IPS-20b (cell line): ENCODE measurements around the gene IL10RA.
"Not testable (repeated sequence)": the region's sequence is repeated elsewhere in the genome, so short reads cannot be mapped to it uniquely, and the experiment has no call there.

Experiments used
- H3K27ac ChIP-seq: one replicate; pipeline ENCODE4 v1.5.1; 2013; ENCODE audit warnings: low read length
- H3K27me3 ChIP-seq: 2 replicates; pipeline ENCODE4 v1.6.1; 2013; ENCODE audit warnings: mild to moderate bottlenecking, low read length, inconsistent platforms; ENCODE audit not compliant: insufficient read depth
- H3K36me3 ChIP-seq: 2 replicates; pipeline ENCODE4 v1.6.1; 2013; ENCODE audit warnings: low read depth, mild to moderate bottlenecking, inconsistent platforms, low read length, moderate library complexity; ENCODE audit not compliant: insufficient read depth
- H3K4me1 ChIP-seq: 2 replicates; pipeline ENCODE4 v1.6.1; 2013; ENCODE audit warnings: mild to moderate bottlenecking, control low read depth, inconsistent platforms, low read length, moderate library complexity; ENCODE audit not compliant: insufficient read depth
- H3K4me3 ChIP-seq: 2 replicates; pipeline ENCODE4 v1.5.1; 2013; ENCODE audit warnings: mild to moderate bottlenecking, low read length, inconsistent platforms
- H3K9ac ChIP-seq: 2 replicates; pipeline ENCODE4 v1.6.1; 2013; ENCODE audit warnings: low read depth, mild to moderate bottlenecking, inconsistent platforms, low read length, moderate library complexity
- H3K9me3 ChIP-seq: 2 replicates; pipeline ENCODE4 v1.6.1; 2013; ENCODE audit warnings: mild to moderate bottlenecking, low read depth, low read length, inconsistent platforms; ENCODE audit not compliant: insufficient read depth

The IL10RA gene

DNA sequence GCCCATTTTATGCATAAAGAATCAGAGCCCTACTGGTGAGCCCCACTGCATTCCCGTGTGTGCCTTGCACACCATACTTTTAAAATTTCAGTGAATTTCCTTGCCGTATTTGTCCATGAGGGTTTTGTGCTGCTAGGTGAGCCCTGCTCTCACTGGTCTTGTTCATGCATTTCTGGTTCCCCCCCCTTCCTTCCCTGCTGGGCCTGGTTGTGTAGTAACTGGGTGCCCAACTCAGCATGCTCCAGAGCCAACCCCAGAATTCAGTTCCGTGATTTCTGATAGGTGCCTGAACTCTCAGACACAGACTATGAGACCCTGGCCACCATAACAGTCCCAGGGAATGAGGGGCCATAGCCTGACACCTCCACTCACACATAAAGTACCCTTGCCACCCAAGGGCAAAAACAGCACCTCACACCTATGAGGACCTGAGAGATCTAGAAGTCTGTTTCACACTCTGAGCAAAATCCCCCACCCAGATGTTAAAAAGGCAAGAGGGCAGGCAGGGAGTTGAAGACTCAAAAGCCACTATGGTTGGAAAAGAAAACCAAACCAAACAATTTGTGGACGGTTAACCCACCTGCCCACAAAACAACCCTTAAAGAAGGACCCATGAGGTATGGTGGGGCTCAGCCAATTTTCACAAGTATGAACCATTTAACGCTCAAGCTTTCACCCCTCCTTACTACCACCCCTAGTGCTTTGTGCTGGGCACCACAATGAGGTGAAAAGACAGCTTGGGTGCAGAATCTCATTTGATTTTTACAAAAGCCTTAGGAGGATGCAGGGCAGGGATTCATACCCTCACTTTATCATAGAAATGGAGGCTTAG, 16.8 kb upstream of the IL10RA start:
- Histone ChIP-seq H3K36me3 (no peaks in the 10 kb centered on the region), H3K9me3 (no peaks in the 10 kb centered on the region), H3K4me1 (no peaks in the 10 kb centered on the region), H3K4me3 (no peak overlapping the region), H3K27me3 (no peaks in the 10 kb centered on the region), H3K27ac (no peak overlapping the region), H3K9ac (no peak overlapping the region)

DNA sequence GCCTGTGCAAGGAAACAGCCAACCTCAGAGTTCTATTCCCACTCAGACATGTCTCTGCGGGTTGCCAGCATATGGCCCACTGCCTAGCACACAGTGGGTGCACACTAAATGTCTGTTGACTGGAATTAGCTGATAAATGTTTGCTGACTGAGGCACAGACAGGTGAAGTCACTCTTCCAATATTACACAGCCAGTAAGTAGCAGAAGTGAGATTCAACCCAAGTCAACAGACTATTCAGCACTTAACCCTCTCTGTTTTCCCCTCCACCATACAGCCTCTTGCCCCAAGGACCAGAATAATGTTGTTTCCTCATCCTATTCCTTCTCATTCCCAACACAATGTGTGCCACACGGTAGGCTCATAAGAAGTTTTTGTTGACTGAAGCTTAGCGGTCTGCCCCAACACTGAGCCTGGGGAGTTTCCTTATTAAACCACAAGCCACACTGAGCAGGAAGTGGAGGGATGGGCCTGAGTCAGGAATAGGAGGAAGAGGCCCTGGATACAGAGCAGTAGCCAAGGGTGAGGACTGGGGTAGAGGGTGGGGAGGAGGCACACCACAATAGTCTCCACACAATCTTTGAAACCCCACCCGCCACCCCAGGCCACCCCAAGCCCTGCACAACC, 15.7 kb upstream of the IL10RA start:
- no peaks in the 10 kb centered on the region for H3K9me3 ChIP-seq
- no peak overlapping the region for H3K4me3 ChIP-seq
- no peak overlapping the region for H3K27ac ChIP-seq
- H3K9ac ChIP-seq: no peak overlapping the region
- H3K4me1 ChIP-seq: no peaks in the 10 kb centered on the region
- no peaks in the 10 kb centered on the region for H3K36me3 ChIP-seq
- no peaks in the 10 kb centered on the region for H3K27me3 ChIP-seq

DNA sequence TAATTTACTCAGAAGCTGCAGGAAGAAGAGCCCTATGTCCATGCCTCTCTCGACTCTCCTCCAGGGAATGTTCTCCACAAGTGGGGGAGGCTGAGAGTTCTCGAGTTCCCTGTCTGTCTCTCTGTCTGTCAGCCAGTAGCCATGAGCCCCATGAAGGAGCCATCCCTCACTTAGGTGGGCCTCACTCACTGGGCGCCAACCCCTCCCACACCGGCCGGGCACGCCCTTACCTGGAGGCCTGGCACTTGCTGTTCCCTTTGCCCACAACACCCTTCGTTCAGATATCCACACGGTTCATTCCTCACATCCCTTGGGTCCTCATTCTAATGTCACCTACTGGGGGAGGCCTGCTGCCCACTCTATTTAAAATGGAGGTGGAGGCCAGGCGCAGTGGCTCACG, 14.2 kb upstream of the IL10RA start:
- H3K36me3 ChIP-seq: no peaks in the 10 kb centered on the region
- no peak overlapping the region for H3K27ac ChIP-seq
- H3K9me3 ChIP-seq: no peaks in the 10 kb centered on the region
- H3K9ac ChIP-seq: no peak overlapping the region
- H3K4me1 ChIP-seq: no peaks in the 10 kb centered on the region
- no peaks in the 10 kb centered on the region for H3K27me3 ChIP-seq
- no peak overlapping the region for H3K4me3 ChIP-seq

DNA sequence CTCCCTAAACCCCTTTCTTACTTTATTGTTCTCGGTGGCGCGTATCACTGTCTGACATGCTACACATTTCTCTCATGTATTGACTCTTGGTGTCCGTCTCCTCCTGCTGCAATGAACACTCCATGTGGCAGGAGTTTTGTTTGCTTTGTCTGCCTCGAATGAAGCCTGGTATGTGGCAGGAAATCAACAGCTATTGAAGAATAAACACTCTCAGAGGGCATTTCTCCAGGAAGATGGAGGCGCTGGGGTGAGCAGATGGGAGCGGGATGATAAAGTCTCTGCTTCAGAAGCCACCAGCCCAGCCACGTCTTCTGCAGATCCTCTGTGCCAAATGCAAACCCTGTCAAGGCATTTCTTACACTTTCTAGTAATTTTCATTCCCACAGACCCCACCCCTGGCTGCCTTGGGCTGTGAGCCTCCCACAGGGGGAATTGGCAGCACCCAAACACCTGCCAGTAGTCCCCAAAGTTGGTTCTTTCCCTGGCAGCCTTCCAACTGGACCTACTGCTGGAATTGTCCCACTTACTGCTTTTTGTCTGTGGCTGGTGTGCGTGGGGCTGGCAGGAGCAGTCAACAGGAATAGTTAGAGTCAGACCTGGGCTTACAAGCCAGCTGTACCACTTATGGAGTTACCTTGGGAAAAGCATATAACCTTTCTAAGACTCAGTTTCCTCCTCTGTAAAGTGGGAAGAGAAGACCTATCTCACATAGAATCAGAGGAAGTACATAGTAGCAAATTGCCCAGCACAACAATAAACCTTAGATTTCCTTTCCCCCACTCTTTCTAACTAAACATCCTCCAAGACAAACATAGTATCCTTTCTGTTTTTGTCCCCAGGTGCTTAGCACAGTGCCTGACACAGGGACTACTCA, 13.3 kb upstream of the IL10RA start:
- Histone ChIP-seq H3K36me3 (no peaks in the 10 kb centered on the region), H3K27ac (no peak overlapping the region), H3K9me3 (no peaks in the 10 kb centered on the region), H3K27me3 (no peaks in the 10 kb centered on the region), H3K4me3 (no peak overlapping the region), H3K4me1 (no peaks in the 10 kb centered on the region), H3K9ac (no peak overlapping the region)

DNA sequence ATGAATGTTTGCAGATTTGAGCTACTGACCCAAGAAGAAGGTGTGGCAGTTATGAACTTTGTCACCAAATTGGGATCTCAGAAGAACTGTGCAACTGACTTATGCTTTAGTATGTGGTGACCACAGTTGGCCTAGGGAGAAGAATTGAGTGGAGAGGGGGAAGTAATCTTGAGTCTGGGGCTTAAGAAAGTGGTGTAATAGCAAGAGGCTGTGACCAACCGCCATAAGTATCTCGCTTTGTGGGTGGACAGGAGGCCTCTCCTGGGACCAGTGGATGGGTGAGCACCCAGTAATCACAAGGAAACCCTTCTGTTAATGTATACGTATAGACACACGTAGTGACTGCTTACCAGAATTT, 12.7 kb upstream of the IL10RA start:
- H3K9me3 ChIP-seq: no peaks in the 10 kb centered on the region
- no peak overlapping the region for H3K4me3 ChIP-seq
- H3K27me3 ChIP-seq: no peaks in the 10 kb centered on the region
- H3K4me1 ChIP-seq: no peaks in the 10 kb centered on the region
- no peaks in the 10 kb centered on the region for H3K36me3 ChIP-seq
- no peak overlapping the region for H3K27ac ChIP-seq
- no peak overlapping the region for H3K9ac ChIP-seq

DNA sequence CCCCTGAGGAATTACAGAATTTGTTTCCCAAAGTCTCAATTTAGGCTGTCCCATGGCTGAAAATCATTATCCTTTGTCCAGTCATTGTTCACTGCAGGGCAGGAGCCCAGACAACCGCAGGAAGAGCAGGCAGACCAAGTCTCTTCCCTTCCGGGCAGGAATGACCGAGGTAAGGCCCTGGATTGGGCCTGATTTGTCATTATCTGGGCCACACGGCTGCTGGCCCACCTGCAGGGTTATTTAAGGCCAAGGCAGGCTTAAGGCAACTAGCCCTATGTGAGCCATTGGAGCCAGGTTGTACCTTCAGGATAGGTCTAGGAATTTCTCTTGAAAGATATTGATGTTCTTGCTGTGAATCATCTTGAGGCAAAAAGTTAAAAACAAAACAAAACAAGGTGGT, 9.7 kb upstream of the IL10RA start:
- Histone ChIP-seq H3K27ac (no peak overlapping the region), H3K9ac (no peak overlapping the region), H3K4me1 (no peaks in the 10 kb centered on the region), H3K4me3 (no peak overlapping the region), H3K27me3 (no peaks in the 10 kb centered on the region; the same call in 1 of the 2 replicates), H3K36me3 (no peaks in the 10 kb centered on the region), H3K9me3 (no peaks in the 10 kb centered on the region)

DNA sequence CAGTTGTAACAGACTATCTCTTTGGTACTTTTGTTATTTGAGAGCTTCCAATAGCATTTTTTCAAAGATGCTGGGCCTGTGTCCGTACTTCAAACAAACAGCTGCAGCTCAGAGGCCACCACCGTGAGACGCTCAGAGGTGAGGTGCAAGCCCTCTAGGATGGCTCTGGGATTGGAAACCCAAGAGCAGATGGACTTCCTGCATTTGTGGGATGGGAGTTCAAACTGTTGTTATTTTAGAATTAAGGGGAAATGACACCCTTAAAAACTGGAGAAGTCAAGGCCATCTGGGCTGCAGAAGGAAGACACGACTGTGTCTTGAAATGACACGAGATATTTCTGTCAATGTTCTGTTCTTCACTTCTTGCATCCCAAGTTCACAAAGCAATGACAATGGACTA, 9.2 kb upstream of the IL10RA start:
- H3K9me3 ChIP-seq: no peaks in the 10 kb centered on the region
- no peaks in the 10 kb centered on the region; the same call in 1 of the 2 replicates for H3K27me3 ChIP-seq
- no peak overlapping the region for H3K4me3 ChIP-seq
- no peak overlapping the region for H3K27ac ChIP-seq
- no peaks in the 10 kb centered on the region for H3K36me3 ChIP-seq
- no peaks in the 10 kb centered on the region for H3K4me1 ChIP-seq
- H3K9ac ChIP-seq: no peak overlapping the region

DNA sequence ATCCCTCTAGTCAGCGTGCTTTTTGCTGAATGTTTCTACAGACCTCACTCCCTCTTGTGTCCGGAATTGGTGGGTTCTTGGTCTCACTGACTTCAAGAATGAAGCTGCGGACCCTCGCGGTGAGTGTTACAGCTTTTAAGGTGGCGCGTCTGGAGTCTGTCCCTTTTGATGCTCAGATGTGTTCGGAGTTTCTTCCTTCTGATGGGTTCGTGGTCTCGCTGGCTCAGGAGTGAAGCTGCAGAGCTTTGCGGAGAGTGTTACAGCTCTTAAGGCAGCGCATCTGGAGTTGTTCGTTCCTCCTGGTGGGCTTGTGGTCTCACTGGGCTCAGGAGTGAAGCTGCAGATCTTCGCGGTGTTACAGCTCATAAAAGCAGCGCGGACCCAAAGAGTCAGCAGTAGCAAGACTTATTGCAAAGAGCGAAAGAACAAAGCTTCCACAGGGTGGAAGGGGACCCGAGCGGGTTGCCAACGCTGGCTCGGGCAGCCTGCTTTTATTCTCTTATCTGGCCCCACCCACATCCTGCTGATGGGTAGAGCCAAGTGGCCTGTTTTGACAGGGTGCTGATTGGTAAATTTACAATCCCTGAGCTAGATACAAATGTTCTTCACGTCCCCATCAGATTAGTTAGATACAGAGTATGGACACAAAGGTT, 8.5 kb upstream of the IL10RA start:
- not testable (repeated sequence) for H3K9ac ChIP-seq, H3K4me1 ChIP-seq, H3K27ac ChIP-seq, H3K9me3 ChIP-seq, H3K4me3 ChIP-seq, H3K27me3 ChIP-seq, H3K36me3 ChIP-seq

DNA sequence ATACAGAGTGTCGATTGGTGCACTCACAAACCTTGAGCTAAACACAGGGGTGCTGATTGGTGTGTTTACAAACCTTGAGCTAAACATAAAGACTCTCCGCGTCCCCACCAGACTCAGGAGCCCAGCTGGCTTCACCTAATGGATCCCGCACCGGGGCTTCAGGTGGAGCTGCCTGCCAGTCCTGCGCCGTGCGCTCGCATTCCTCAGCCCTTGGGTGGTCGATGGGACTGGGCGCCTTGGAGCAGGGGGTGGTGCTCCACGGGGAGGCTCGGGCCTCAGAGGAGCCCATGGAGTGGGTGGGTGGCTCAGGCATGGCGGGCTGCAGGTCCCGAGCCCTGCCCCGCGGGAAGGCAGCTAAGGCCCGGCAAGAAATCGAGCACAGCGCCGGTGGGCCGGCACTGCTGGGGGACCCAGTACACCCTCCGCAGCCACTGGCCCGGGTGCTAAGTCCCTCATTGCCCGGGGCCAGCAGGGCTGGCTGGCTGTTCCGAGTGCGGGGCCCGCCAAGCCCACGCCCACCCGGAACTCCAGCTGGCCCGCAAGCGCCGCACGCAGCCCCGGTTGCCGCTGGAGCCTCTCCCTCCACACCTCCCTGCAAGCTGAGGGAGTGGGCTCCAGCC, 7.8 kb upstream of the IL10RA start:
- not testable (repeated sequence) for H3K9me3 ChIP-seq, H3K27ac ChIP-seq, H3K27me3 ChIP-seq, H3K9ac ChIP-seq, H3K36me3 ChIP-seq, H3K4me1 ChIP-seq, H3K4me3 ChIP-seq

DNA sequence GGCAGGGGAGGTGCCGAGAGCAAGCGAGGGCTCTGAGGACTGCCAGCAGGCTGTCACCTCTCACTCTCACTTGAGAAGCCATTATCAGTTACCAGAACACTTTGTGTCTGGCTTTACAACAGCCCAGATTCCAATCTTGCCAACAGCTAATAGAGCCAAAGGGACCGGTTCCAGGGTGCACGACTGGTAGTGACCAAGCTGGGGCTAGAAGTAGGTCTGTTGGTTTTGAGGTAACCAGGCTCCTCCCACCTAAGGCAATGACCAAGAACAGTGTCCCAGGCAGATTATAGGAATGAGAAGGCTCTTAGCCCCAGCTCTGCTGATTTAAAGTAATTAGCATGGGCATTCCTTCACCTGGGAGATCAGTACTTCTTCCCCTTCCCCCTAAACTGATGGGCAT, 7.2 kb upstream of the IL10RA start:
- H3K27ac ChIP-seq: no peak overlapping the region

DNA sequence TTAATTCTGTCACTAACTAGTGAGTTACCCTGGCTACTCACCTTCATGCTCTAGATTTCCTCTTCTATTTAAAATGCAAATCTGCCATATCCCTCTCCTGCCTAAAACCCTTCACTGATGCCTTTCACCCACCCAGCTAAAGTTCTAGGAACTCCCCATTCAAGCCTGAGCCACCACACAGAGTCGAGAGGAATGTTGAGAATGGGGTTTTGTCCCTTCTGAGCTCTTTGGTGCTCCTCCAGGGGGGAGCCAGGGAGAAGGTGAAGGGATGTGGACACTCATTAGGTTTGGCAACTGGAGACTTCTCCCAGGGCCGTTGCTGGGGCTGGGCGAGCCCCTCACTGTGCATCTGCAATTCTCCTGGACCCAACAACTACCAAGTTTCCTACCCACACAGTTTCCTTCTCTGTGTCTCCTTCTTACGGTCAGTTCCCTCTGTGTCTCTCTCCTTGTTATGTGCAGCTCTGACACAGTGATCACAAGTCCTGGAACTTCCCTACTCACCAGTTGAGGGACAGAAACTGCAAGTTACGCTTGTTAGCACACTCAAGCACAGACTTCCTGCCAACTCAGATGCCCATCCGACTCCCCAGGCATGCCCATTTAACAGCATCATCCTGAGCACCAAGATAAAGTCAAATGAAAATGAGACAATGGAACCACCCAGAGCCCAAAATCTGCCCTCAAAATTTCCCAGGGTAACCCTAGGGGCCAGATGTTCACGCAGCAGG, 6.5 kb upstream of the IL10RA start:
- Histone ChIP-seq H3K4me1 (no peaks in the 10 kb centered on the region), H3K4me3 (no peak overlapping the region), H3K9me3 (no peaks in the 10 kb centered on the region), H3K27ac (no peak overlapping the region), H3K27me3 (peaks cover 7% of the 10 kb centered on the region), H3K36me3 (no peaks in the 10 kb centered on the region), H3K9ac (no peak overlapping the region)

More for the DNA sequence above, 7.2 kb upstream of the IL10RA start:
- Histone ChIP-seq H3K4me1 (no peaks in the 10 kb centered on the region), H3K9ac (no peak overlapping the region), H3K36me3 (no peaks in the 10 kb centered on the region), H3K9me3 (no peaks in the 10 kb centered on the region), H3K4me3 (no peak overlapping the region), H3K27me3 (peaks cover under 1% of the 10 kb centered on the region; the same call in 1 of the 2 replicates)
